H54 (cell line): ENCODE results near the gene HPCAL1.

ENCODE experiments used
- DNase-seq: peaks from one replicate; pipeline ENCODE4 v3.0.0; 2011; ENCODE audit warnings: low spot score, mixed read lengths; ENCODE audit not compliant: insufficient read length
- FAIRE-seq: peaks from 3 replicates; lab custom pipeline; 2011; peaks lifted over from hg19 to GRCh38; lab: Jason Lieb, UNC
- POLR2A ChIP-seq: IDR thresholded peaks from 2 replicates; pipeline ENCODE4 v1.6.1; 2011; ENCODE audit warnings: low read depth, mild to moderate bottlenecking, low read length

The HPCAL1 gene

GRCh38 chr2:10355471-10356438, 53.1 kb downstream of the HPCAL1 start:
- no peak for FAIRE-seq
- no peak for DNase-seq
- TF ChIP-seq POLR2A: no peak

GRCh38 chr2:10356439-10356811, 53.7 kb downstream of the HPCAL1 start:
- no peak for TF ChIP-seq POLR2A
- DNase-seq (no peak), FAIRE-seq (no peak)

GRCh38 chr2:10357193-10358169, 54.8 kb downstream of the HPCAL1 start:
- FAIRE-seq (no peak), DNase-seq (no peak)
- TF ChIP-seq POLR2A: no peak

- FAIRE-seq: no peak
- no peak for TF ChIP-seq POLR2A
- DNase-seq: no peak
Measured at GRCh38 chr2:10359246-10359645, 56.5 kb downstream of the HPCAL1 start.

GRCh38 chr2:10359731-10360329, 57.1 kb downstream of the HPCAL1 start:
- no peak for DNase-seq
- TF ChIP-seq POLR2A: no peak
- no peak for FAIRE-seq

GRCh38 chr2:10360460-10360849, 57.8 kb downstream of the HPCAL1 start:
- DNase-seq: no peak
- no peak for FAIRE-seq
- no peak for TF ChIP-seq POLR2A

GRCh38 chr2:10360850-10361588, 58.3 kb downstream of the HPCAL1 start:
- FAIRE-seq (no peak), DNase-seq (no peak)
- TF ChIP-seq POLR2A: no peak

GRCh38 chr2:10362096-10362897, 59.6 kb downstream of the HPCAL1 start:
- no peak for FAIRE-seq
- no peak for DNase-seq
- no peak for TF ChIP-seq POLR2A

- FAIRE-seq (no peak), DNase-seq (no peak)
- TF ChIP-seq POLR2A: no peak
Measured at GRCh38 chr2:10362898-10363454, 60.3 kb downstream of the HPCAL1 start.

- no peak for FAIRE-seq
- TF ChIP-seq POLR2A: no peak
- DNase-seq: no peak
Measured at GRCh38 chr2:10363861-10364610, 61.3 kb downstream of the HPCAL1 start.

- FAIRE-seq (no peak), DNase-seq (no peak)
- TF ChIP-seq POLR2A: no peak
Measured at GRCh38 chr2:10365412-10365811, 62.7 kb downstream of the HPCAL1 start.
